ENCODE data around the gene RHEB.

RHEB gene, protein sequence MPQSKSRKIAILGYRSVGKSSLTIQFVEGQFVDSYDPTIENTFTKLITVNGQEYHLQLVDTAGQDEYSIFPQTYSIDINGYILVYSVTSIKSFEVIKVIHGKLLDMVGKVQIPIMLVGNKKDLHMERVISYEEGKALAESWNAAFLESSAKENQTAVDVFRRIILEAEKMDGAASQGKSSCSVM
- total RNA-seq: 28.3 to 50.3 (median 41.7) reads per million in 3 donors

DNA sequence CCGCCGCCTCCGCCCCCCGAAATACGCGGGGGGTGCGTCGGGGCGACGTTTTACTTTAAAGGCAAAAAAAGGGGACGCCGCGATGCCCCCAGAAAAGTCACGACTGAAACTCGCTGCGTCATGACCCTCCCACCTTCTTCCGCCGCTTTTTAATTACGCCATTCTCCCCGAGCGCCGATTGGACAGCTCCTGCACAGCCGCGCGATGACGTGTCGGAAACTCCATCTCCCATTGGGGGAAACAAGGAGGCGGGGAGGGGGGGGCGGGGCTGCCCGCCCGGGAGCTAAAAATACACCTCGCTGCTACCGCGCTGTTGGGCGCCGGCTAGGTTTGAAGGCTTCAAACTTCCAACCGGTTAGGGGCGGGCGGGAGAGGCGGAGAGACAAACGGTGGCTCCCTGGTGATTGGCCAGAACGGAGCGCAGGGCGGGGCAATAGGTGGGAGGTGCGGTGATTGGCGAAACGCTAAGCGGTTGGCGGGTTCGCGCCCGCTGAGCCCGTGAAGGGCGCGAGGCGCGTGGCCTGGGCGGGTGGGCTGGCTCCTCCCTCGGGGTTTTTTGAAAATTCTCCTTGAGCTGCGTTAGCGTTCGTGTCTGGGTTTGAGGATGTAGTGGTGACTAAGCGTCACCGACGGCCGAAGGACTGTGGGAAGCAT, at the start of gene RHEB:
Gene RHEB (minus strand): TSS at position 131 of the 654 bp plus-strand sequence. CDS start 384 bp downstream, outside the sequence.
- H3K4me1 ChIP-seq (ENCODE audit: control insufficient read depth, insufficient read depth, low read length, poor library complexity, severe bottlenecking): peaks cover 22% of the 10 kb centered on the region
- DNase-seq: peak; percentile 96 to 97 (median 97)
- no peaks in the 10 kb centered on the region for H3K36me3 ChIP-seq (ENCODE audit: control insufficient read depth, insufficient read depth, low read length)
- no peaks in the 10 kb centered on the region for H3K27me3 ChIP-seq (replicated peaks; ENCODE audit: control insufficient read depth, insufficient read depth, low read length, poor library complexity, severe bottlenecking)
- H3K27ac ChIP-seq (ENCODE audit: insufficient read depth, low read length, poor library complexity, severe bottlenecking): peak within 1 kb of the TSS; percentile 86
- H3K4me3 ChIP-seq (ENCODE audit: insufficient read depth, low read depth, low read length, poor library complexity, severe bottlenecking): peak within 1 kb of the TSS; percentile 85
- no peaks in the 10 kb centered on the region for H3K9me3 ChIP-seq (ENCODE audit: control insufficient read depth, low read length)

DNA sequence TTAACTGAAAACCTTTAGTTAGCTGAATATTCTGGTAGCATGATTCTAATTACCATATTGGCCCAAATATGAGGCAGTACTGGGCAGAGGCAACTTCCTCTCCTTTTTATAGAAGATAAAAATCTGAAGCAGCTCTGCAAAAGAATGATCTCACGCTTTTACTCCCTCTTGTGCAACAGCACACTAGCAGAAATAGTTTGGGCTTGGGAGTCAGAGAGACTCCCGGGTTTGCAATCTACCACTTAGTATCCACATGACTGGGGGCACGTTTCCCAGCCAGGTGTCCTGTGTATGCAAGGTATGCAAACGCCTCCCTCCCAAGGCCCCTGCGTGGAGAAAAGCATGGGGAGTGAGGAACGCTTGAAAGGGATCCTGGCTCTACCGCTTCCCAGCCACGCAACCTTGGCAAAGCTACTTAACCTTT, 47.2 kb upstream of the RHEB start:
- no peaks in the 10 kb centered on the region for H3K4me1 ChIP-seq (ENCODE audit: control insufficient read depth, insufficient read depth, low read length, poor library complexity, severe bottlenecking)
- H3K9me3 ChIP-seq (ENCODE audit: control insufficient read depth, low read length): no peaks in the 10 kb centered on the region
- H3K27ac ChIP-seq (ENCODE audit: insufficient read depth, low read length, poor library complexity, severe bottlenecking): no peak overlapping the region
- no peak overlapping the region for H3K4me3 ChIP-seq (ENCODE audit: insufficient read depth, low read depth, low read length, poor library complexity, severe bottlenecking)
- no peak for DNase-seq
- H3K27me3 ChIP-seq (replicated peaks; ENCODE audit: control insufficient read depth, insufficient read depth, low read length, poor library complexity, severe bottlenecking): no peaks in the 10 kb centered on the region
- peaks cover 26% of the 10 kb centered on the region for H3K36me3 ChIP-seq (ENCODE audit: control insufficient read depth, insufficient read depth, low read length)

DNA sequence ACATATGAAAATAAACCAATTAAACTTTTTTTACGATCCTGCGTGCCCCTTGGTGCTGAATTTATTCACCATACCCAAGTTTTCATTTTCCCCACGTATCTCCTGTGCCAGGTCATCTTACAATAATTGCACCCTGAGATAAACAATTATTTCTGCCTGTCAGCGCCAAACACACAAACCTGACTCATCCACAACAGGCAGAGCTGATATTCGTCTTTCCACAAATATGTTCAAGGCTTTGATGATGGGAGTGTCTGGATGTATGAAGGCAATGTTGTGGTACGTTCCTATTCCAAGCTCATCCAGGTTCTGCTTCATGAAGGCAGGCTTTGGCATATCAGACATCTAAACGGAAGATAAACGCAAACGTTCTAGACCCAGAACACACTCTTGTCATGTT, 45.8 kb upstream of the RHEB start:
- H3K27ac ChIP-seq (ENCODE audit: insufficient read depth, low read length, poor library complexity, severe bottlenecking): no peak overlapping the region
- H3K36me3 ChIP-seq (ENCODE audit: control insufficient read depth, insufficient read depth, low read length): peaks cover 27% of the 10 kb centered on the region

DNA sequence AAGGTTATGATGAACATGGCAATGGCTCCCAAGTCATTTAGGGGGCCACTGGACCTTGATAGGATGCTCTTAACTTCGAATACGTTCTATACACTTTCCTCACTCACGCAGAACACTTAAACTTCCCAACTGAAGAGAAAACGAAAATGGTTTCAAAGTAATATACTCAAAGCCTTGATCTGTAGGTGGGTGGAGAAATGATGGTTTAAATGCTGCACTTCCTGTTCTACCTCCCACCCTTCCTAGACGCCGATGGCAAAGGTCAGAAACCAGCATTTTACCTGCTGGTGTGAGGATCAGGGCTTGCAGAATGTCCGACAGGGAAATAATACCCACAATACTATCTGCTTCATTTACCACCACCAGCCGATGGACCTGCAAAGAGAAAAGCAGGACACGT, 40.5 kb upstream of the RHEB start:
- Histone ChIP-seq H3K4me1 (ENCODE audit: control insufficient read depth, insufficient read depth, low read length, poor library complexity, severe bottlenecking) (no peaks in the 10 kb centered on the region), H3K4me3 (ENCODE audit: insufficient read depth, low read depth, low read length, poor library complexity, severe bottlenecking) (no peak overlapping the region), H3K36me3 (ENCODE audit: control insufficient read depth, insufficient read depth, low read length) (peaks cover 29% of the 10 kb centered on the region), H3K9me3 (ENCODE audit: control insufficient read depth, low read length) (no peaks in the 10 kb centered on the region), H3K27me3 (replicated peaks; ENCODE audit: control insufficient read depth, insufficient read depth, low read length, poor library complexity, severe bottlenecking) (no peaks in the 10 kb centered on the region), H3K27ac (ENCODE audit: insufficient read depth, low read length, poor library complexity, severe bottlenecking) (no peak overlapping the region)
- DNase-seq: no peak

More for the DNA sequence above, 45.8 kb upstream of the RHEB start:
- Histone ChIP-seq H3K4me3 (ENCODE audit: insufficient read depth, low read depth, low read length, poor library complexity, severe bottlenecking) (no peak overlapping the region), H3K27me3 (replicated peaks; ENCODE audit: control insufficient read depth, insufficient read depth, low read length, poor library complexity, severe bottlenecking) (no peaks in the 10 kb centered on the region), H3K9me3 (ENCODE audit: control insufficient read depth, low read length) (no peaks in the 10 kb centered on the region), H3K4me1 (ENCODE audit: control insufficient read depth, insufficient read depth, low read length, poor library complexity, severe bottlenecking) (no peaks in the 10 kb centered on the region)
- DNase-seq: no peak

DNA sequence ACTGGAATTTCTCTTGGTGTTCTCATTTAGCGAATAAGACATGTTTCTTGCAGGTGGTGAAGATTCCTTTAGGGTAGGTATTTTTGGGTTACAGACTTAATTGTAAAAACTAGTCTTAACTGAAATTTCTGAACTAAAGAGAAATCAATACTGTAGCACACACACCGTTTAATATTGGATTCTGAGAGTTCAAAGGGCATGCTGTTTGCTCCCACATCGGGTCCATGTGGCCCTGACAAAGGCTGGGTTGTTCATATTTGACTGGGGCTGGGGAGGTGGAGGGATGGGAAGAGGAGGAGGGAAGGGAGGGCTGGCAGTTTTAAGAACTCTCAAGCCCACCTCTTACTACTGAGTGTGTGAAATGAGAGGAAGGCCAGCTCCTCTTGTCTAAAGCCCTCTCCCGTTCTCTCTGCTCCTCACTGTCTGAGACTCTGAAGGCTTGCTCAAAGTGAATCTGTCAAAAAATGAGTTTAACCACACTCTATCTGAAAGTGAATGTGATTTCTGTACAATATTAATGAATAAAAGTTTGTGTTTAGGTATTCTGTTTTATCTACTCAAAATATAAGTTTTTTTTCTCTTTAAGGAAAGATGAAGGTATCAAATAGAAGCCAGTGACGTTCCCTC, 40.0 kb upstream of the RHEB start:
- Histone ChIP-seq H3K27me3 (replicated peaks; ENCODE audit: control insufficient read depth, insufficient read depth, low read length, poor library complexity, severe bottlenecking) (no peaks in the 10 kb centered on the region), H3K27ac (ENCODE audit: insufficient read depth, low read length, poor library complexity, severe bottlenecking) (no peak overlapping the region)

DNA sequence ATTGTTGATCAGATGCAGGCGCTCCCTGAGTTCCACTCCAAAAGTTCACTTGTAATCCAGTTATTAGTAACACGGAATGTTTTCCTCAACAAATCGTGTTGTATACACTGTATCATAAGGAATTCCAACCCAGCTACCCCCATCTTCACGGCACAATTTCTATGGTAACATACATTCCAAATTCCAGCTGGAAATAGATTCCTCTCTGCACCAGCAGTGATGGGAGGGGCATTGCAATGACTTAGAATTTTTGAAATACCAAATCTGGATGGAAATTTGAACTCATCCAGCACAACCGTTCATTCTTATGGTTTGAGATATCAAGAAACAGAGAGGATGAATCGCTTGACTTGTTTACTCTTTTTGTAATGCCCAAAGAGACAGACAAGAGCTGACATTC, 38.9 kb upstream of the RHEB start:
- H3K27ac ChIP-seq (ENCODE audit: insufficient read depth, low read length, poor library complexity, severe bottlenecking): no peak overlapping the region
- H3K27me3 ChIP-seq (replicated peaks; ENCODE audit: control insufficient read depth, insufficient read depth, low read length, poor library complexity, severe bottlenecking): no peaks in the 10 kb centered on the region
- peaks cover 17% of the 10 kb centered on the region for H3K36me3 ChIP-seq (ENCODE audit: control insufficient read depth, insufficient read depth, low read length)
- H3K9me3 ChIP-seq (ENCODE audit: control insufficient read depth, low read length): no peaks in the 10 kb centered on the region
- H3K4me3 ChIP-seq (ENCODE audit: insufficient read depth, low read depth, low read length, poor library complexity, severe bottlenecking): no peak overlapping the region
- H3K4me1 ChIP-seq (ENCODE audit: control insufficient read depth, insufficient read depth, low read length, poor library complexity, severe bottlenecking): no peaks in the 10 kb centered on the region
- no peak for DNase-seq

More for the DNA sequence above, 40.0 kb upstream of the RHEB start:
- no peaks in the 10 kb centered on the region for H3K9me3 ChIP-seq (ENCODE audit: control insufficient read depth, low read length)
- no peak for DNase-seq
- no peak overlapping the region for H3K4me3 ChIP-seq (ENCODE audit: insufficient read depth, low read depth, low read length, poor library complexity, severe bottlenecking)
- peaks cover 26% of the 10 kb centered on the region for H3K36me3 ChIP-seq (ENCODE audit: control insufficient read depth, insufficient read depth, low read length)
- no peaks in the 10 kb centered on the region for H3K4me1 ChIP-seq (ENCODE audit: control insufficient read depth, insufficient read depth, low read length, poor library complexity, severe bottlenecking)

DNA sequence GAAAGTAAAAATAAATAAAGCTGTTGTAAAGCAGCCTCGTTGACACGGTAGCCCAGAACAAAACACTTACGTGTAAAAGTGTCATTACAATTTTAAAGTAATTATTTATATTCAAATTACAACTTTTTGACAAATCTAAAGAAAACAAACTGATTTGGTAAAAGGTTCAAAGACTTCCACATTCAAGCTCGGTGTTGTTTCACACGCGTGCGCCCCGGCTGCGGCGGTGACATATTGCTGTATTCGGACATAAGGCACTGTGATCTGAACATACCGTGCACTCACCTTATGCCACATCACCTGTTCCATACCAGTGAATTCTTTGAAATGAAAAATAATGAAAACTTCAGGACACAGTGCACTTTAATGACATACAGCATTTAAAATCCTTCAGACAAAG, 36.9 kb upstream of the RHEB start:
- no peak overlapping the region for H3K27ac ChIP-seq (ENCODE audit: insufficient read depth, low read length, poor library complexity, severe bottlenecking)
- no peaks in the 10 kb centered on the region for H3K9me3 ChIP-seq (ENCODE audit: control insufficient read depth, low read length)
- H3K27me3 ChIP-seq (replicated peaks; ENCODE audit: control insufficient read depth, insufficient read depth, low read length, poor library complexity, severe bottlenecking): no peaks in the 10 kb centered on the region
- DNase-seq: no peak
- H3K36me3 ChIP-seq (ENCODE audit: control insufficient read depth, insufficient read depth, low read length): peaks cover 17% of the 10 kb centered on the region
- no peaks in the 10 kb centered on the region for H3K4me1 ChIP-seq (ENCODE audit: control insufficient read depth, insufficient read depth, low read length, poor library complexity, severe bottlenecking)
- H3K4me3 ChIP-seq (ENCODE audit: insufficient read depth, low read depth, low read length, poor library complexity, severe bottlenecking): no peak overlapping the region

DNA sequence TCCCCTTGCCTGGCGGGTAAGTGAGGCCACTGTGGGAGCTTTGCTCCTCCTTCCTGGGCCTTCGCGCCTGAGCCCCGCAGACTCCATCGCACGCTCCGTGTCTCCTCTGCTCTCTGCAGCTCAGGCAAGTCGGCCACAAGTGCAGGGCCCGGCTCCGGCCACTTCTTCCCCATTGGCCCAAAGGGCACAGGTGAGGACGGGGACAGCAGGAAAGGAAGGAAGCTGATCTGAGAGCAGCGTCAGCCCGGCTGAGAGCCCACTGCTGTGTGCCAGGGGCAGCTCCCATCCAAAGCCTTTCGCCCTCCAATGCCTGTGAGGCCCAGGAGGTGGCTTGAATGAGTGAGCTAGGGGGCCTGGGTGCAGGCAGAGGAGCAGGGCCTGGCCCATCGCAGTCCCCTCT, 33.7 kb upstream of the RHEB start:
- Histone ChIP-seq H3K4me3 (ENCODE audit: insufficient read depth, low read depth, low read length, poor library complexity, severe bottlenecking) (no peak overlapping the region), H3K27ac (ENCODE audit: insufficient read depth, low read length, poor library complexity, severe bottlenecking) (no peak overlapping the region), H3K27me3 (replicated peaks; ENCODE audit: control insufficient read depth, insufficient read depth, low read length, poor library complexity, severe bottlenecking) (no peaks in the 10 kb centered on the region), H3K36me3 (ENCODE audit: control insufficient read depth, insufficient read depth, low read length) (peaks cover 5% of the 10 kb centered on the region), H3K4me1 (ENCODE audit: control insufficient read depth, insufficient read depth, low read length, poor library complexity, severe bottlenecking) (no peaks in the 10 kb centered on the region), H3K9me3 (ENCODE audit: control insufficient read depth, low read length) (no peaks in the 10 kb centered on the region)
- DNase-seq: no peak

DNA sequence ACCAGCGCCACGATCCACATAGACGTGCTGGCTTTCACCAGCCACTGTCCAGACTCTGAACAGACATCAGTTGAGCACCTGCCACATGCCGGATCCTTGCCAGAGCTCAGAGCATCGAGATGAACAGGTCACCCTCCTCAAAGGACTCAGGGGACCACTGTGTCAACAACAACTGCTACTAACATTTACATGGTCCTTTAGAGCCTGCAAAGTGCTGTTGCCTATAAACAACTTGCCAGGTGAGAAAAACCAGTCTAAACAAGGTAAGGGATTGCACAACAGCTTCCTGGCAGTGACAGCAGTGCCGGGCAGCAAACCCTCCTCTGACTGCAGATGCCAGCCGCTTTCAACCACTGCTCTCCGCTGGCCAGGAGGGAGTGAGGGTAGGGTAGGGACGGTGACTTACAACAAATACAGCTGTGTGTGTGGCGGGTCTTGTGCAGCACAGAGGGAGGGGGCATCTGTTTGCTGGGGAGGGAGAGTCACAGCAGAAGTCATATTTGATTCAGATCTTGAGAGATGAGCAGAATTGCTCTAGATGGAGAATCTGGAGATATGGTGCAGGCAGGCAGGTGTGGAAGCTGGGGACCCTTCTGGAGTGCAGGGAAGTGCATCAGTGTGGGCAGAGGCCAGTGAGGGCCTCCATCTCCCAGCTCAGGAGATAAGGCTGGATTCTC, 32.8 kb upstream of the RHEB start:
- DNase-seq: no peak
- H3K4me1 ChIP-seq (ENCODE audit: control insufficient read depth, insufficient read depth, low read length, poor library complexity, severe bottlenecking): no peaks in the 10 kb centered on the region
- H3K4me3 ChIP-seq (ENCODE audit: insufficient read depth, low read depth, low read length, poor library complexity, severe bottlenecking): no peak overlapping the region
- no peaks in the 10 kb centered on the region for H3K27me3 ChIP-seq (replicated peaks; ENCODE audit: control insufficient read depth, insufficient read depth, low read length, poor library complexity, severe bottlenecking)
- H3K9me3 ChIP-seq (ENCODE audit: control insufficient read depth, low read length): no peaks in the 10 kb centered on the region
- H3K27ac ChIP-seq (ENCODE audit: insufficient read depth, low read length, poor library complexity, severe bottlenecking): no peak overlapping the region
- H3K36me3 ChIP-seq (ENCODE audit: control insufficient read depth, insufficient read depth, low read length): no peaks in the 10 kb centered on the region

DNA sequence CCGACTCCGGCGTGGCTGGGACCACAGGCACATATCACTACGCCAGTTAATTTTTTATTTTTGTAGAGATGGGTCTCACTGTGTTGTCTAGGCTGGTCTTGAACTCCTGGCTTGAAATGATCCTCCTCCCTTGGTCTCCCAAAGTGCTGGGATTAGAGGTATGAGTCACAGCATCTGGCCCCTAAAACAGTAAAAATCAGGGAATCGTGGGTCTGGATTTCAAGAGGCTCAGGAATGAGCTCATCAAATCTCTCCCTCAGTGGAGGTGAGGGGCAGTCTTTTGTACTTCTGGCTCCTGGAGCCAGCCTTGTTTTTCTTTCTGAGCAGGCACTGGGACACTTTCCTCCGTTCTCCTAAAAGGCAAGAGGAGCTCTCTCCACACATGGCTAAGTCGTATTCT, 32.1 kb upstream of the RHEB start:
- no peak for DNase-seq

More for the DNA sequence above, 32.1 kb upstream of the RHEB start:
- no peaks in the 10 kb centered on the region for H3K36me3 ChIP-seq (ENCODE audit: control insufficient read depth, insufficient read depth, low read length)
- H3K4me3 ChIP-seq (ENCODE audit: insufficient read depth, low read depth, low read length, poor library complexity, severe bottlenecking): no peak overlapping the region
- no peaks in the 10 kb centered on the region for H3K27me3 ChIP-seq (replicated peaks; ENCODE audit: control insufficient read depth, insufficient read depth, low read length, poor library complexity, severe bottlenecking)
- no peaks in the 10 kb centered on the region for H3K4me1 ChIP-seq (ENCODE audit: control insufficient read depth, insufficient read depth, low read length, poor library complexity, severe bottlenecking)
- no peaks in the 10 kb centered on the region for H3K9me3 ChIP-seq (ENCODE audit: control insufficient read depth, low read length)
- no peak overlapping the region for H3K27ac ChIP-seq (ENCODE audit: insufficient read depth, low read length, poor library complexity, severe bottlenecking)
